GM18505 (cell line): ENCODE data around the gene MYL4.

Experiments used
- ATAC-seq: cut with Tn5 transposase; IDR thresholded peaks from one replicate; pipeline ENCODE4 v1.9.1; 2021; ENCODE audit not compliant: unreplicated experiment
- POLR2A ChIP-seq: IDR thresholded peaks from 4 replicates; pipeline ENCODE4 v1.6.1; 2011; ENCODE audit warnings: borderline replicate concordance; ENCODE audit not compliant: insufficient read depth, insufficient read length; ENCODE audit errors: extremely low read depth

MYL4 gene

DNA sequence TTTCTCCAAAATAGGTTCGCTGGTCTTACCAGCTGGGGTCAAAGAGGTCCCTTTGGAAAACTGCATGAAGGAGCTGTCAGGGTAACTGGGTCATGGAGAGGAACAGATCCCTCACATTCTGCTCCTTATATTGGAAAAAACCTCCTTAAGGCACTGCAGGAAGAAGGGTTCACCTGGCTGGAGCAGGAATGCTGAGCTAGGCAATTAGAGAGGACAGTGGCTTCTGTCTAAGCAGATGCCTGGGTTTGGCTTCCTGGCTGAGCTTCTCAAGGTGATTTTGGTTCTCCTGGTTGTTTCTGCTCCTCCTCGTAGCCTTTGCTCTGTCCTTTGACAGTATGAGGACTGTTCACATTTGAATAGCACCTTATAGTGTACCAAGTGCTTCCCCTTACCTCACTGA is 64.1 kb downstream of the MYL4 start:
- TF ChIP-seq POLR2A = no peak
- ATAC-seq = no peak
